Measurements from ENCODE around the gene FSCN2.

FSCN2 gene

DNA sequence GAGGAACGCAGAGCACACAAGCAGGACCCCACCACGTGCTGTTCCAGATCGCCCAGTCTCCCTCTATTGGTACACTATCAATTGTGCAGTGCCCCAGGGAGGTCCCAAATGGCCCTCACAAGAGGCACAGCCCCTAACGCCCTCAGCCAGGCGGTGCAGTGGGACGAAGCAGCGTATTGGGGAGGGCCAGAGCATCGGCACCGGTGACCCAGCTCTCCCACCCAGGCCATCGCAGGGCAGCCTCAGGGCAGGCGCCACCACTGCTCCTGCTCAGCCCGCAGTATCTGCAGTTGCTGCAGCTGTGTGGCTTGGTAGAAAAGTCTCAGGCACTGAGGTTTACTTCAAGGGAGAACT, 29.9 kb downstream of the FSCN2 start:
- no peak for TF ChIP-seq PPARA (CRISPR knock-in tag; IDR thresholded peaks at IDR 0.05; ENCODE audit: borderline replicate concordance)
- no peak for TF ChIP-seq ZC3H10 (CRISPR knock-in tag; IDR thresholded peaks at IDR 0.05)
- TF ChIP-seq, protein P1, sequence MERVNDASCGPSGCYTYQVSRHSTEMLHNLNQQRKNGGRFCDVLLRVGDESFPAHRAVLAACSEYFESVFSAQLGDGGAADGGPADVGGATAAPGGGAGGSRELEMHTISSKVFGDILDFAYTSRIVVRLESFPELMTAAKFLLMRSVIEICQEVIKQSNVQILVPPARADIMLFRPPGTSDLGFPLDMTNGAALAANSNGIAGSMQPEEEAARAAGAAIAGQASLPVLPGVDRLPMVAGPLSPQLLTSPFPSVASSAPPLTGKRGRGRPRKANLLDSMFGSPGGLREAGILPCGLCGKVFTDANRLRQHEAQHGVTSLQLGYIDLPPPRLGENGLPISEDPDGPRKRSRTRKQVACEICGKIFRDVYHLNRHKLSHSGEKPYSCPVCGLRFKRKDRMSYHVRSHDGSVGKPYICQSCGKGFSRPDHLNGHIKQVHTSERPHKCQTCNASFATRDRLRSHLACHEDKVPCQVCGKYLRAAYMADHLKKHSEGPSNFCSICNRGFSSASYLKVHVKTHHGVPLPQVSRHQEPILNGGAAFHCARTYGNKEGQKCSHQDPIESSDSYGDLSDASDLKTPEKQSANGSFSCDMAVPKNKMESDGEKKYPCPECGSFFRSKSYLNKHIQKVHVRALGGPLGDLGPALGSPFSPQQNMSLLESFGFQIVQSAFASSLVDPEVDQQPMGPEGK (CRISPR knock-in tag; IDR thresholded peaks at IDR 0.05; ENCODE audit: borderline replicate concordance) = no peak
- TF ChIP-seq, protein P2, sequence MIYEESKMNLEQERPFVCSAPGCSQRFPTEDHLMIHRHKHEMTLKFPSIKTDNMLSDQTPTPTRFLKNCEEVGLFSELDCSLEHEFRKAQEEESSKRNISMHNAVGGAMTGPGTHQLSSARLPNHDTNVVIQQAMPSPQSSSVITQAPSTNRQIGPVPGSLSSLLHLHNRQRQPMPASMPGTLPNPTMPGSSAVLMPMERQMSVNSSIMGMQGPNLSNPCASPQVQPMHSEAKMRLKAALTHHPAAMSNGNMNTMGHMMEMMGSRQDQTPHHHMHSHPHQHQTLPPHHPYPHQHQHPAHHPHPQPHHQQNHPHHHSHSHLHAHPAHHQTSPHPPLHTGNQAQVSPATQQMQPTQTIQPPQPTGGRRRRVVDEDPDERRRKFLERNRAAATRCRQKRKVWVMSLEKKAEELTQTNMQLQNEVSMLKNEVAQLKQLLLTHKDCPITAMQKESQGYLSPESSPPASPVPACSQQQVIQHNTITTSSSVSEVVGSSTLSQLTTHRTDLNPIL (CRISPR knock-in tag; IDR thresholded peaks at IDR 0.05; ENCODE audit: low read depth) = no peak
- TF ChIP-seq SNAI2 (CRISPR knock-in tag; IDR thresholded peaks at IDR 0.05) = no peak
- no peak for TF ChIP-seq GLIS3 (CRISPR knock-in tag; IDR thresholded peaks at IDR 0.05)
- TF ChIP-seq ISL1 (CRISPR knock-in tag; IDR thresholded peaks at IDR 0.05) = no peak
- TF ChIP-seq TOX (CRISPR knock-in tag; IDR thresholded peaks at IDR 0.05; ENCODE audit: borderline replicate concordance) = no peak
- TF ChIP-seq RARB (CRISPR knock-in tag; IDR thresholded peaks at IDR 0.05) = no peak
- TF ChIP-seq ZFP30 (CRISPR knock-in tag; IDR thresholded peaks at IDR 0.05) = no peak
- no peak for TF ChIP-seq ESRRG (CRISPR knock-in tag; IDR thresholded peaks at IDR 0.05)
- TF ChIP-seq, protein P3, sequence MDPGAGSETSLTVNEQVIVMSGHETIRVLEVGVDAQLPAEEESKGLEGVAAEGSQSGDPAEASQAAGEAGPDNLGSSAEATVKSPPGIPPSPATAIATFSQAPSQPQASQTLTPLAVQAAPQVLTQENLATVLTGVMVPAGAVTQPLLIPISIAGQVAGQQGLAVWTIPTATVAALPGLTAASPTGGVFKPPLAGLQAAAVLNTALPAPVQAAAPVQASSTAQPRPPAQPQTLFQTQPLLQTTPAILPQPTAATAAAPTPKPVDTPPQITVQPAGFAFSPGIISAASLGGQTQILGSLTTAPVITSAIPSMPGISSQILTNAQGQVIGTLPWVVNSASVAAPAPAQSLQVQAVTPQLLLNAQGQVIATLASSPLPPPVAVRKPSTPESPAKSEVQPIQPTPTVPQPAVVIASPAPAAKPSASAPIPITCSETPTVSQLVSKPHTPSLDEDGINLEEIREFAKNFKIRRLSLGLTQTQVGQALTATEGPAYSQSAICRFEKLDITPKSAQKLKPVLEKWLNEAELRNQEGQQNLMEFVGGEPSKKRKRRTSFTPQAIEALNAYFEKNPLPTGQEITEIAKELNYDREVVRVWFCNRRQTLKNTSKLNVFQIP (CRISPR knock-in tag; IDR thresholded peaks at IDR 0.05; ENCODE audit: borderline replicate concordance, low read depth) = no peak
- TF ChIP-seq, protein P4, sequence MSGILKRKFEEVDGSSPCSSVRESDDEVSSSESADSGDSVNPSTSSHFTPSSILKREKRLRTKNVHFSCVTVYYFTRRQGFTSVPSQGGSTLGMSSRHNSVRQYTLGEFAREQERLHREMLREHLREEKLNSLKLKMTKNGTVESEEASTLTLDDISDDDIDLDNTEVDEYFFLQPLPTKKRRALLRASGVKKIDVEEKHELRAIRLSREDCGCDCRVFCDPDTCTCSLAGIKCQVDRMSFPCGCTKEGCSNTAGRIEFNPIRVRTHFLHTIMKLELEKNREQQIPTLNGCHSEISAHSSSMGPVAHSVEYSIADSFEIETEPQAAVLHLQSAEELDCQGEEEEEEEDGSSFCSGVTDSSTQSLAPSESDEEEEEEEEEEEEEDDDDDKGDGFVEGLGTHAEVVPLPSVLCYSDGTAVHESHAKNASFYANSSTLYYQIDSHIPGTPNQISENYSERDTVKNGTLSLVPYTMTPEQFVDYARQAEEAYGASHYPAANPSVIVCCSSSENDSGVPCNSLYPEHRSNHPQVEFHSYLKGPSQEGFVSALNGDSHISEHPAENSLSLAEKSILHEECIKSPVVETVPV (CRISPR knock-in tag; IDR thresholded peaks at IDR 0.05) = no peak
- TF ChIP-seq ZNF70 (CRISPR knock-in tag; IDR thresholded peaks at IDR 0.05) = no peak
- no peak for ATAC-seq

DNA sequence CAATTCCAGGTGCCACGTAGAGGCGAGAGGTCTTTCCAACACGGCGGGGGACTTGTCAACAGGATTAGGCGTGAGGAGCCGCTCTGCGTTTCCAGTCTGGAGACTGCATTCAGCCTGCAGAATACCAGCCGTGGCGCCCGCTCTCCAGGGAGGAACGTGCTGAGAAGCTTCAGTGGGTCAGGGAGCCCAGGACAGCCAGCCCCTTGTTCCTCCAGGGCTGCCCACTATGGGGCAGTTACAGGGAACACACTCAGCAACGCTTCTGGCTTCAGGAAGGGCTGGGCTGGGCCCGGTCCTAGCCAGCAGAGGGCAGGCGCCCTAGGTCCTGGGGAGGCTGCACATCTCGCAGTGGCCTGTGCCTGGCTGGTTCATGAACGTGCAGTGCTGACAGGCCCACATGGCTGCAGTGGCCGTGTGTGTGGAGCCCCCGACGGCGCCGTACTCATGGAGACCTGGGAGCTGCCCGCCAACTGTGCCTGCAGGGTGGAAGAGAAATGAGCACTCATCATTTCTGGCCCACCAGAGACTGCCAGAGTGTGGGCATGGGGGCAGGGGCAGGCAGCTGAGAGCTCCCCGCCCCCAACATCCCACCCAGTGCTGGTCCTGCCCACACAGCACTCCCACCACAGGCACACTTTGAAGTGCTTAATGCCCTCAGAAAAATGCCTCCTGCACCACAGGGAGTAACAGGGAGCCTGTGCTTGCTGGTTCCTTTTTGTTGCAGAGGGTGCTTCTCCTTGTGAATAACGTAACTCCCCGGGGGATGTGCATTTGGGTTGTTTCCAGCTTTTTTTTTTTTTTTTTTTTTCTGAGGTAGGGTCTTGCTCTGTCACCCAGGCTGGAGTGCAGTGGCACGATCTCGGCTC, 31.0 kb downstream of the FSCN2 start:
- TF ChIP-seq, protein P4 (CRISPR knock-in tag; IDR thresholded peaks at IDR 0.05) = no peak
- no peak for TF ChIP-seq ZC3H10 (CRISPR knock-in tag; IDR thresholded peaks at IDR 0.05)
- no peak for TF ChIP-seq ISL1 (CRISPR knock-in tag; IDR thresholded peaks at IDR 0.05)
- TF ChIP-seq, protein P1 (CRISPR knock-in tag; IDR thresholded peaks at IDR 0.05; ENCODE audit: borderline replicate concordance) = no peak
- TF ChIP-seq OSR1 (CRISPR knock-in tag; IDR thresholded peaks at IDR 0.05) = no peak
- no peak for TF ChIP-seq ZNF8 (CRISPR knock-in tag; IDR thresholded peaks at IDR 0.05)
- TF ChIP-seq ZNF565 (CRISPR knock-in tag; conservative IDR thresholded peaks at IDR 0.05; ENCODE audit: low read depth) = no peak
- ATAC-seq = peak; percentile 69

DNA sequence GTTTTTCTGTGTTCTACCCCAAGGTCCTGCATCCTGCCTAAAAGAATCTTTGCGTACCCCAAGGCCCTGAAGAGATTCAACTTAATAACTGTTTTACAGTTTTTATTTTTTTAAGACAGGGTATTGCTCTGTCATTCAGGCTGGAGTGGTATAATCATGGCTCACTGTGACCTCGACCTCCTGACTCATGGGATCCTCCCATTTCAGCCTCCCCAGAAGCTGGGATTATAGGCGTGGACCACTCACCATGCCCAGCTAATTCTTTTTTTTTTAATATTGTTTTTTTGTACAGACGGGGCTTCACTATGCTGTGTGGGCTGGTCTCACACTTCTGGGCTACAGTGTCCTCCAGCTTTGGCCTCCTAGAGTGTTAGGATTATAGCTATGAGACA, 33.3 kb downstream of the FSCN2 start:
- no peak for ATAC-seq
- TF ChIP-seq CSDC2 (CRISPR knock-in tag; IDR thresholded peaks at IDR 0.05) (no peak), GLIS3 (CRISPR knock-in tag; IDR thresholded peaks at IDR 0.05) (no peak), ZNF8 (CRISPR knock-in tag; IDR thresholded peaks at IDR 0.05) (no peak), ZNF565 (CRISPR knock-in tag; conservative IDR thresholded peaks at IDR 0.05; ENCODE audit: low read depth) (no peak), ZNF70 (CRISPR knock-in tag; IDR thresholded peaks at IDR 0.05) (no peak), ESRRG (CRISPR knock-in tag; IDR thresholded peaks at IDR 0.05) (no peak), OSR1 (CRISPR knock-in tag; IDR thresholded peaks at IDR 0.05) (no peak), ISL1 (CRISPR knock-in tag; IDR thresholded peaks at IDR 0.05) (no peak), ZFP30 (CRISPR knock-in tag; IDR thresholded peaks at IDR 0.05) (no peak), TOX (CRISPR knock-in tag; IDR thresholded peaks at IDR 0.05; ENCODE audit: borderline replicate concordance) (no peak)
- TF ChIP-seq, protein P5, sequence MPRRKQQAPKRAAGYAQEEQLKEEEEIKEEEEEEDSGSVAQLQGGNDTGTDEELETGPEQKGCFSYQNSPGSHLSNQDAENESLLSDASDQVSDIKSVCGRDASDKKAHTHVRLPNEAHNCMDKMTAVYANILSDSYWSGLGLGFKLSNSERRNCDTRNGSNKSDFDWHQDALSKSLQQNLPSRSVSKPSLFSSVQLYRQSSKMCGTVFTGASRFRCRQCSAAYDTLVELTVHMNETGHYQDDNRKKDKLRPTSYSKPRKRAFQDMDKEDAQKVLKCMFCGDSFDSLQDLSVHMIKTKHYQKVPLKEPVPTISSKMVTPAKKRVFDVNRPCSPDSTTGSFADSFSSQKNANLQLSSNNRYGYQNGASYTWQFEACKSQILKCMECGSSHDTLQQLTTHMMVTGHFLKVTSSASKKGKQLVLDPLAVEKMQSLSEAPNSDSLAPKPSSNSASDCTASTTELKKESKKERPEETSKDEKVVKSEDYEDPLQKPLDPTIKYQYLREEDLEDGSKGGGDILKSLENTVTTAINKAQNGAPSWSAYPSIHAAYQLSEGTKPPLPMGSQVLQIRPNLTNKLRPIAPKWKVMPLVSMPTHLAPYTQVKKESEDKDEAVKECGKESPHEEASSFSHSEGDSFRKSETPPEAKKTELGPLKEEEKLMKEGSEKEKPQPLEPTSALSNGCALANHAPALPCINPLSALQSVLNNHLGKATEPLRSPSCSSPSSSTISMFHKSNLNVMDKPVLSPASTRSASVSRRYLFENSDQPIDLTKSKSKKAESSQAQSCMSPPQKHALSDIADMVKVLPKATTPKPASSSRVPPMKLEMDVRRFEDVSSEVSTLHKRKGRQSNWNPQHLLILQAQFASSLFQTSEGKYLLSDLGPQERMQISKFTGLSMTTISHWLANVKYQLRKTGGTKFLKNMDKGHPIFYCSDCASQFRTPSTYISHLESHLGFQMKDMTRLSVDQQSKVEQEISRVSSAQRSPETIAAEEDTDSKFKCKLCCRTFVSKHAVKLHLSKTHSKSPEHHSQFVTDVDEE (CRISPR knock-in tag; IDR thresholded peaks at IDR 0.05) = no peak
- TF ChIP-seq, protein P4 (CRISPR knock-in tag; IDR thresholded peaks at IDR 0.05) = no peak
